ENCODE measurements around the gene LPCAT1. TPM values are rescaled to one million over a fixed set of nuclear protein-coding genes. Genes with fewer than 3 reads are reported as not detected.

The LPCAT1 gene
- total RNA-seq, 4 donors from 2014 or later = 23.4 to 45.3 (median 26.8) TPM

GRCh38 chr5:1502737-1503120, 21.0 kb downstream of the LPCAT1 start:
- Histone ChIP-seq H3K4me1 (peaks cover 0 to 57% (median 11%) of the 10 kb centered on the region in 4 donors), H3K9me3 (no peaks in the 10 kb centered on the region), H3K27ac (peak overlapping the region in 2 of 4 donors; percentile 40 to 70), H3K4me3 (peak overlapping the region in 1 of 4 donors; percentile 2), H3K36me3 (no peaks in the 10 kb centered on the region), H3K27me3 (no peaks in the 10 kb centered on the region)
- DNase-seq (ENCODE audit: low spot score in 2 of 2) = no peak
- 94 to 96% methylated on average over 10 of the region's 10 CpGs for WGBS, 2 donors
- no peak for TF ChIP-seq POLR2A (IDR thresholded peaks at IDR 0.05)
- TF ChIP-seq EP300 (IDR thresholded peaks at IDR 0.05) = no peak

DNA sequence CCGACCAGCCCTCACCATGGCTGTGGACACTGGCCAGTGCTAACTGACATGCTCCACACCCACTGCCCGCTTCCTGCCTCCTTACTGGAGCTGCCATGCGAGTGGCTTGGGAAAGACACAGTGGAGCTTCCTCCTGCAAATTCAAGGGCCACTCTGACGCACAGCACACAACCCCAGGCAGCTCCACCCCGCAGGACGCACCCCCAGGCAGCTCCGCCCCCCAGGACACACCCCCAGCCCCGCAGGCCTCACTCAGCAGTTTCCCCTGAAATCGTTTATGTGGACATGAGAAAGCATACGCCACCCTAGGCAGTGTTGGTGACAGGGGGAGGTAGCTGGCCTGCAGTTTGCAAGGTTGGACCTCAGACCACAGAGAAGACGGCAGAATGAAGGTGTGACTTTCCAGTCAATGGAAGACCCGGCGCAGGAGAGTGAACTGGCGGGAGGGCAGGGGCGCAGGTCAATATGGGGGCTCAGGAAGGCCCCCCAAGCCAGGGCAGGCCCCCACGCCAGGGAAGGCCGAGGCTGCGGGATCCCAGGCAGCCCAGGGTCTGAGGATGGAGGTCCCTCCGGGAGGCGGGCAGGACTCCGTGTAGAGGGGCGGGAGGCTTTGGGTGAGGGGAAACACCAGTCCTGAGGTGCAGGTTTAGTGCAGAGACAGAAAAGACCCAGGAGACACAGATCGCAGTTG, 21.6 kb downstream of the LPCAT1 start:
- no peak overlapping the region for H3K4me3 ChIP-seq
- peak overlapping the region in 1 of 4 donors; percentile 70 for H3K27ac ChIP-seq
- TF ChIP-seq EP300 (IDR thresholded peaks at IDR 0.05) = no peak
- TF ChIP-seq POLR2A (IDR thresholded peaks at IDR 0.05) = no peak
- 82 to 84% methylated on average over 21 to 23 of the region's 23 CpGs for WGBS, 2 donors
- no peak for DNase-seq (ENCODE audit: low spot score in 2 of 2)
- no peaks in the 10 kb centered on the region for H3K27me3 ChIP-seq
- no peaks in the 10 kb centered on the region for H3K36me3 ChIP-seq
- peaks cover 0 to 57% (median 11%) of the 10 kb centered on the region in 4 donors for H3K4me1 ChIP-seq
- no peaks in the 10 kb centered on the region for H3K9me3 ChIP-seq

DNA sequence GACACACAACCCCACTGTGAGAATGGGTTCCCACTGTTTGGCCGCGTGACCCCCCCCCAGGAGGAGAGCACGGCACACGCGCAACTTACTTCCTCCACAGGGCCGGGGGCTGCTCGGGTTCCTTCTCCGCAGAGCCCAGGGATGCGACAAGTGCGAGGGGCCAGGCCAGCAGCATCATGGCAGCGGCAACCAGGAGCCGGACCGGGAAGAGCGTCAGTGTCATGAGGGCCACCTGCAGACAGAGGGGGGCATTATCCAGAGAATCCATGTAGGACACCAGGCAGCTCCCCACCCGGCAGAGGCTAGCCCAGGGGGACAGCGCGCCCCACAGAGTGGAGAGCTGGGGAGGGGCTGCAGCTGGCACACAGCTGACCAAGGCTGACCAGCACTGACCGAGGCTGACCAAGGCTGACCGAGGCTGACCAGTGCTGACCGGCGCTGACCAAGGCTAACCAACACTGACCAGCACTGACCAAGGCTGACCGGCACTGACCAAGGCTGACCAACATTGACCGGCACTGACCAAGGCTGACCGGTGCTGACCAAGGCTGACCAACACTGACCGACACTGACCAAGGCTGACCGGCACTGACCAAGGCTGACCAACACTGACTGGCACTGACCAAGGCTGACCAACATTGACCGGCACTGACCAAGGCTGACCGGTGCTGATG, 22.3 kb downstream of the LPCAT1 start:
- H3K9me3 ChIP-seq = no peaks in the 10 kb centered on the region
- no peak for TF ChIP-seq POLR2A (IDR thresholded peaks at IDR 0.05)
- TF ChIP-seq EP300 (IDR thresholded peaks at IDR 0.05) = no peak
- TF ChIP-seq, protein P1, sequence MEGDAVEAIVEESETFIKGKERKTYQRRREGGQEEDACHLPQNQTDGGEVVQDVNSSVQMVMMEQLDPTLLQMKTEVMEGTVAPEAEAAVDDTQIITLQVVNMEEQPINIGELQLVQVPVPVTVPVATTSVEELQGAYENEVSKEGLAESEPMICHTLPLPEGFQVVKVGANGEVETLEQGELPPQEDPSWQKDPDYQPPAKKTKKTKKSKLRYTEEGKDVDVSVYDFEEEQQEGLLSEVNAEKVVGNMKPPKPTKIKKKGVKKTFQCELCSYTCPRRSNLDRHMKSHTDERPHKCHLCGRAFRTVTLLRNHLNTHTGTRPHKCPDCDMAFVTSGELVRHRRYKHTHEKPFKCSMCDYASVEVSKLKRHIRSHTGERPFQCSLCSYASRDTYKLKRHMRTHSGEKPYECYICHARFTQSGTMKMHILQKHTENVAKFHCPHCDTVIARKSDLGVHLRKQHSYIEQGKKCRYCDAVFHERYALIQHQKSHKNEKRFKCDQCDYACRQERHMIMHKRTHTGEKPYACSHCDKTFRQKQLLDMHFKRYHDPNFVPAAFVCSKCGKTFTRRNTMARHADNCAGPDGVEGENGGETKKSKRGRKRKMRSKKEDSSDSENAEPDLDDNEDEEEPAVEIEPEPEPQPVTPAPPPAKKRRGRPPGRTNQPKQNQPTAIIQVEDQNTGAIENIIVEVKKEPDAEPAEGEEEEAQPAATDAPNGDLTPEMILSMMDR (IDR thresholded peaks at IDR 0.05) = no peak
- H3K36me3 ChIP-seq = no peaks in the 10 kb centered on the region
- H3K27ac ChIP-seq = peak overlapping the region in 1 of 4 donors; percentile 2
- DNase-seq (ENCODE audit: low spot score in 2 of 2) = no peak
- peaks cover 0 to 57% (median 11%) of the 10 kb centered on the region in 4 donors for H3K4me1 ChIP-seq
- H3K27me3 ChIP-seq = no peaks in the 10 kb centered on the region
- WGBS, 2 donors = 92% methylated on average over 14 to 21 of the region's 28 CpGs
- no peak overlapping the region for H3K4me3 ChIP-seq

- H3K27ac ChIP-seq = peak overlapping the region in 1 of 4 donors; percentile 2
- H3K9me3 ChIP-seq = no peaks in the 10 kb centered on the region
- WGBS, 2 donors = 46 to 56% methylated on average over 12 to 16 of the region's 16 CpGs
- H3K27me3 ChIP-seq = no peaks in the 10 kb centered on the region
- H3K4me3 ChIP-seq = no peak overlapping the region
- peaks cover 0 to 48% (median 10%) of the 10 kb centered on the region in 4 donors for H3K4me1 ChIP-seq
- TF ChIP-seq, protein P1 (IDR thresholded peaks at IDR 0.05) = no peak
- TF ChIP-seq EP300 (IDR thresholded peaks at IDR 0.05) (no peak), POLR2A (IDR thresholded peaks at IDR 0.05) (no peak)
- DNase-seq (ENCODE audit: low spot score in 2 of 2) = peak in 1 of 2 donors; percentile 40
- no peaks in the 10 kb centered on the region for H3K36me3 ChIP-seq
These were observed 23.2 kb downstream of the LPCAT1 start for GRCh38 chr5:1500411-1501091.

- H3K9me3 ChIP-seq = no peaks in the 10 kb centered on the region
- TF ChIP-seq, protein P1 (IDR thresholded peaks at IDR 0.05) = no peak
- no peak for TF ChIP-seq POLR2A (IDR thresholded peaks at IDR 0.05)
- TF ChIP-seq EP300 (IDR thresholded peaks at IDR 0.05) = no peak
- no peak overlapping the region for H3K27ac ChIP-seq
- peaks cover 0 to 1% (median 0%) of the 10 kb centered on the region in 3 donors for H3K36me3 ChIP-seq
- 91 to 93% methylated on average over 10 of the region's 10 CpGs for WGBS, 2 donors
- no peak for DNase-seq (ENCODE audit: low spot score in 2 of 2)
- H3K4me3 ChIP-seq = no peak overlapping the region
- no peaks in the 10 kb centered on the region for H3K27me3 ChIP-seq
- peaks cover 0 to 43% (median 10%) of the 10 kb centered on the region in 4 donors for H3K4me1 ChIP-seq
These were observed 23.9 kb downstream of the LPCAT1 start for GRCh38 chr5:1499851-1500250.

Measured in tibial nerve (tissue), 4 donors.